Measurements from ENCODE around the gene NT5C1A.
A peak's percentile ranks its signal among the peaks of the same experiment; 100 is the strongest.

Gene NT5C1A

GRCh38 chr1:39701049-39701439, 29.1 kb upstream of the NT5C1A start:
- no peak overlapping the region for H3K27ac ChIP-seq (ENCODE audit: insufficient read depth, low read depth, low read length, poor library complexity, severe bottlenecking)
- peaks cover 94% of the 10 kb centered on the region for H3K27me3 ChIP-seq (ENCODE audit: control insufficient read depth, insufficient read depth, low read length, poor library complexity, severe bottlenecking)
- 22 to 28% methylated on average over 12 of the region's 12 CpGs for WGBS, 2 experiments
- H3K4me3 ChIP-seq (ENCODE audit: insufficient read depth, low read depth, low read length): no peak overlapping the region
- H3K4me1 ChIP-seq (ENCODE audit: control insufficient read depth, insufficient read depth, low read length): peaks cover 8% of the 10 kb centered on the region
- no peaks in the 10 kb centered on the region for H3K36me3 ChIP-seq (ENCODE audit: control insufficient read depth, insufficient read depth, low read length)
- H3K9me3 ChIP-seq (ENCODE audit: control insufficient read depth, low read length): no peaks in the 10 kb centered on the region

GRCh38 chr1:39700348-39700747, 28.4 kb upstream of the NT5C1A start:
- H3K4me3 ChIP-seq (ENCODE audit: insufficient read depth, low read depth, low read length): no peak overlapping the region
- no peak overlapping the region for H3K27ac ChIP-seq (ENCODE audit: insufficient read depth, low read depth, low read length, poor library complexity, severe bottlenecking)
- no peaks in the 10 kb centered on the region for H3K36me3 ChIP-seq (ENCODE audit: control insufficient read depth, insufficient read depth, low read length)
- 71 to 77% methylated on average over 3 of the region's 3 CpGs for WGBS, 2 experiments
- no peaks in the 10 kb centered on the region for H3K9me3 ChIP-seq (ENCODE audit: control insufficient read depth, low read length)
- H3K27me3 ChIP-seq (ENCODE audit: control insufficient read depth, insufficient read depth, low read length, poor library complexity, severe bottlenecking): peaks cover 94% of the 10 kb centered on the region
- peaks cover 8% of the 10 kb centered on the region for H3K4me1 ChIP-seq (ENCODE audit: control insufficient read depth, insufficient read depth, low read length)

- H3K4me1 ChIP-seq (ENCODE audit: control insufficient read depth, insufficient read depth, low read length): peaks cover 8% of the 10 kb centered on the region
- peaks cover 95% of the 10 kb centered on the region for H3K27me3 ChIP-seq (ENCODE audit: control insufficient read depth, insufficient read depth, low read length, poor library complexity, severe bottlenecking)
- WGBS, 2 experiments: 87 to 89% methylated on average over 2 of the region's 3 CpGs
These were observed 27.5 kb upstream of the NT5C1A start for GRCh38 chr1:39699419-39699818.

GRCh38 chr1:39698568-39698967, 26.7 kb upstream of the NT5C1A start:
- Histone ChIP-seq H3K27me3 (ENCODE audit: control insufficient read depth, insufficient read depth, low read length, poor library complexity, severe bottlenecking) (peaks cover 100% of the 10 kb centered on the region), H3K36me3 (ENCODE audit: control insufficient read depth, insufficient read depth, low read length) (no peaks in the 10 kb centered on the region), H3K9me3 (ENCODE audit: control insufficient read depth, low read length) (no peaks in the 10 kb centered on the region), H3K27ac (ENCODE audit: insufficient read depth, low read depth, low read length, poor library complexity, severe bottlenecking) (no peak overlapping the region), H3K4me1 (ENCODE audit: control insufficient read depth, insufficient read depth, low read length) (peaks cover 8% of the 10 kb centered on the region), H3K4me3 (ENCODE audit: insufficient read depth, low read depth, low read length) (no peak overlapping the region)
- 84 to 87% methylated on average over 4 of the region's 4 CpGs for WGBS, 2 experiments

More at GRCh38 chr1:39699419-39699818, 27.5 kb upstream of the NT5C1A start:
- Histone ChIP-seq H3K9me3 (ENCODE audit: control insufficient read depth, low read length) (no peaks in the 10 kb centered on the region), H3K36me3 (ENCODE audit: control insufficient read depth, insufficient read depth, low read length) (no peaks in the 10 kb centered on the region), H3K4me3 (ENCODE audit: insufficient read depth, low read depth, low read length) (no peak overlapping the region), H3K27ac (ENCODE audit: insufficient read depth, low read depth, low read length, poor library complexity, severe bottlenecking) (no peak overlapping the region)

- Histone ChIP-seq H3K27me3 (ENCODE audit: control insufficient read depth, insufficient read depth, low read length, poor library complexity, severe bottlenecking) (peaks cover 100% of the 10 kb centered on the region), H3K4me3 (ENCODE audit: insufficient read depth, low read depth, low read length) (no peak overlapping the region), H3K4me1 (ENCODE audit: control insufficient read depth, insufficient read depth, low read length) (peaks cover 3% of the 10 kb centered on the region), H3K36me3 (ENCODE audit: control insufficient read depth, insufficient read depth, low read length) (no peaks in the 10 kb centered on the region), H3K9me3 (ENCODE audit: control insufficient read depth, low read length) (no peaks in the 10 kb centered on the region), H3K27ac (ENCODE audit: insufficient read depth, low read depth, low read length, poor library complexity, severe bottlenecking) (no peak overlapping the region)
- 38 to 80% methylated on average over 1 of the region's 1 CpG for whole genome bisulfite sequencing, 2 experiments
These were observed 24.5 kb upstream of the NT5C1A start for GRCh38 chr1:39696448-39696847.

GRCh38 chr1:39695016-39695415, 23.1 kb upstream of the NT5C1A start:
- peaks cover 100% of the 10 kb centered on the region for H3K27me3 ChIP-seq (ENCODE audit: control insufficient read depth, insufficient read depth, low read length, poor library complexity, severe bottlenecking)
- WGBS, 2 experiments: 0 to 19% methylated on average over 1 of the region's 1 CpG
- H3K36me3 ChIP-seq (ENCODE audit: control insufficient read depth, insufficient read depth, low read length): no peaks in the 10 kb centered on the region
- no peak overlapping the region for H3K27ac ChIP-seq (ENCODE audit: insufficient read depth, low read depth, low read length, poor library complexity, severe bottlenecking)
- no peaks in the 10 kb centered on the region for H3K9me3 ChIP-seq (ENCODE audit: control insufficient read depth, low read length)
- H3K4me1 ChIP-seq (ENCODE audit: control insufficient read depth, insufficient read depth, low read length): peaks cover 5% of the 10 kb centered on the region
- H3K4me3 ChIP-seq (ENCODE audit: insufficient read depth, low read depth, low read length): no peak overlapping the region

GRCh38 chr1:39694026-39694425, 22.1 kb upstream of the NT5C1A start:
- H3K4me3 ChIP-seq (ENCODE audit: insufficient read depth, low read depth, low read length): no peak overlapping the region
- no peak overlapping the region for H3K27ac ChIP-seq (ENCODE audit: insufficient read depth, low read depth, low read length, poor library complexity, severe bottlenecking)
- peaks cover 13% of the 10 kb centered on the region for H3K4me1 ChIP-seq (ENCODE audit: control insufficient read depth, insufficient read depth, low read length)
- no peaks in the 10 kb centered on the region for H3K36me3 ChIP-seq (ENCODE audit: control insufficient read depth, insufficient read depth, low read length)
- peaks cover 100% of the 10 kb centered on the region for H3K27me3 ChIP-seq (ENCODE audit: control insufficient read depth, insufficient read depth, low read length, poor library complexity, severe bottlenecking)
- 87 to 88% methylated on average over 1 of the region's 1 CpG for WGBS, 2 experiments
- H3K9me3 ChIP-seq (ENCODE audit: control insufficient read depth, low read length): no peaks in the 10 kb centered on the region

- Histone ChIP-seq H3K4me3 (ENCODE audit: insufficient read depth, low read depth, low read length) (no peak overlapping the region), H3K9me3 (ENCODE audit: control insufficient read depth, low read length) (no peaks in the 10 kb centered on the region), H3K27ac (ENCODE audit: insufficient read depth, low read depth, low read length, poor library complexity, severe bottlenecking) (no peak overlapping the region), H3K27me3 (ENCODE audit: control insufficient read depth, insufficient read depth, low read length, poor library complexity, severe bottlenecking) (peaks cover 100% of the 10 kb centered on the region), H3K4me1 (ENCODE audit: control insufficient read depth, insufficient read depth, low read length) (peaks cover 13% of the 10 kb centered on the region), H3K36me3 (ENCODE audit: control insufficient read depth, insufficient read depth, low read length) (no peaks in the 10 kb centered on the region)
- 13 to 14% methylated on average over 56 of the region's 56 CpGs for WGBS, 2 experiments
These were observed 20.5 kb upstream of the NT5C1A start for GRCh38 chr1:39692152-39693074.

- H3K4me3 ChIP-seq (ENCODE audit: insufficient read depth, low read depth, low read length): peak within 1 kb of the TSS; percentile 22
- H3K36me3 ChIP-seq (ENCODE audit: control insufficient read depth, insufficient read depth, low read length): no peaks in the 10 kb centered on the region
- no peaks in the 10 kb centered on the region for H3K9me3 ChIP-seq (ENCODE audit: control insufficient read depth, low read length)
- 6 to 8% methylated on average over 42 to 45 of the region's 47 CpGs for WGBS, 2 experiments
- no peak within 1 kb of the TSS for H3K27ac ChIP-seq (ENCODE audit: insufficient read depth, low read depth, low read length, poor library complexity, severe bottlenecking)
- peaks cover 13% of the 10 kb centered on the region for H3K4me1 ChIP-seq (ENCODE audit: control insufficient read depth, insufficient read depth, low read length)
- H3K27me3 ChIP-seq (ENCODE audit: control insufficient read depth, insufficient read depth, low read length, poor library complexity, severe bottlenecking): peaks cover 100% of the 10 kb centered on the region
These were observed 19.7 kb upstream of the NT5C1A start, which contains the start of gene HPCAL4 for GRCh38 chr1:39691383-39692151. Gene HPCAL4 (minus strand): TSS chr1:39691433. CDS start chr1:39684603, 6,830 bp downstream.

GRCh38 chr1:39690794-39691382, 19.0 kb upstream of the NT5C1A start:
- no peak overlapping the region for H3K27ac ChIP-seq (ENCODE audit: insufficient read depth, low read depth, low read length, poor library complexity, severe bottlenecking)
- 17 to 20% methylated on average over 28 of the region's 28 CpGs for WGBS, 2 experiments

More at GRCh38 chr1:39690794-39691382, 19.0 kb upstream of the NT5C1A start:
- Histone ChIP-seq H3K27me3 (ENCODE audit: control insufficient read depth, insufficient read depth, low read length, poor library complexity, severe bottlenecking) (peaks cover 99% of the 10 kb centered on the region), H3K4me1 (ENCODE audit: control insufficient read depth, insufficient read depth, low read length) (peaks cover 13% of the 10 kb centered on the region), H3K4me3 (ENCODE audit: insufficient read depth, low read depth, low read length) (peak overlapping the region; percentile 11), H3K9me3 (ENCODE audit: control insufficient read depth, low read length) (no peaks in the 10 kb centered on the region), H3K36me3 (ENCODE audit: control insufficient read depth, insufficient read depth, low read length) (no peaks in the 10 kb centered on the region)

Data from ectodermal cell (in vitro differentiated cells).